ENCODE measurements around the gene ADIG.

The ADIG gene

DNA sequence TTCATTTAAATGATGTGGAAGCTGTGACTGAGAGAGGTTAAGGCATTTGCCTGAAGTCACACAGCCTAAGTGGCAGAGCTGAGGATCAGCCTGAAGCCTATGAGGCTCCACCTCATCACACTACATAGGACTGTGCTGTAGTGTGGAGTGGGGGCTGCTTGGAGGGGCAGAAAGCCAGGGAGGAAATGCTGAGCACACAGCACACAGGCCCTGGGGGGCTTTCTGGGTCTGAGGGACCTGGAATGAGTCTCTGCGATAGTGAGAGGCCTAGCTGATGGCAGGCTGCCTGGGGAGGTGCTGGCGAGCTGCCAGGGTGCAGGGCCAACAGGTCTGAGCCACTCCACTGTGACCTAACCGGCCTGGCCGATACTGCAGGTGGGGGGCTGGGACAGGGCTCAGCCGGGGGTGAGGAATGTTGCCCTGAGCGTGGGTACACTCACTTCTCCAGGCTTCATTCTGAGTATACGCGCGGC is 18.4 kb downstream of the ADIG start:
- TF ChIP-seq CTCF (IDR thresholded peaks at IDR 0.05; ENCODE audit: insufficient read depth, low read length, poor library complexity, severe bottlenecking): no peak
- H3K36me3 ChIP-seq (ENCODE audit: control insufficient read depth, insufficient read depth, low read length): no peaks in the 10 kb centered on the region
- no peak overlapping the region for H3K4me3 ChIP-seq (replicated peaks; ENCODE audit: low read depth, low read length)
- no peak for DNase-seq (ENCODE audit: extremely low read depth, insufficient read length)
- peaks cover 2% of the 10 kb centered on the region for H3K27me3 ChIP-seq (replicated peaks; ENCODE audit: control insufficient read depth, insufficient read depth, low read length)

GRCh38 chr20:38600057-38600456 is 19.1 kb downstream of the ADIG start:
- DNase-seq (ENCODE audit: extremely low read depth, insufficient read length): no peak
- H3K27me3 ChIP-seq (replicated peaks; ENCODE audit: control insufficient read depth, insufficient read depth, low read length): peaks cover 2% of the 10 kb centered on the region
- no peaks in the 10 kb centered on the region for H3K36me3 ChIP-seq (ENCODE audit: control insufficient read depth, insufficient read depth, low read length)
- H3K4me3 ChIP-seq (replicated peaks; ENCODE audit: low read depth, low read length): no peak overlapping the region
- TF ChIP-seq CTCF (IDR thresholded peaks at IDR 0.05; ENCODE audit: insufficient read depth, low read length, poor library complexity, severe bottlenecking): no peak

DNA sequence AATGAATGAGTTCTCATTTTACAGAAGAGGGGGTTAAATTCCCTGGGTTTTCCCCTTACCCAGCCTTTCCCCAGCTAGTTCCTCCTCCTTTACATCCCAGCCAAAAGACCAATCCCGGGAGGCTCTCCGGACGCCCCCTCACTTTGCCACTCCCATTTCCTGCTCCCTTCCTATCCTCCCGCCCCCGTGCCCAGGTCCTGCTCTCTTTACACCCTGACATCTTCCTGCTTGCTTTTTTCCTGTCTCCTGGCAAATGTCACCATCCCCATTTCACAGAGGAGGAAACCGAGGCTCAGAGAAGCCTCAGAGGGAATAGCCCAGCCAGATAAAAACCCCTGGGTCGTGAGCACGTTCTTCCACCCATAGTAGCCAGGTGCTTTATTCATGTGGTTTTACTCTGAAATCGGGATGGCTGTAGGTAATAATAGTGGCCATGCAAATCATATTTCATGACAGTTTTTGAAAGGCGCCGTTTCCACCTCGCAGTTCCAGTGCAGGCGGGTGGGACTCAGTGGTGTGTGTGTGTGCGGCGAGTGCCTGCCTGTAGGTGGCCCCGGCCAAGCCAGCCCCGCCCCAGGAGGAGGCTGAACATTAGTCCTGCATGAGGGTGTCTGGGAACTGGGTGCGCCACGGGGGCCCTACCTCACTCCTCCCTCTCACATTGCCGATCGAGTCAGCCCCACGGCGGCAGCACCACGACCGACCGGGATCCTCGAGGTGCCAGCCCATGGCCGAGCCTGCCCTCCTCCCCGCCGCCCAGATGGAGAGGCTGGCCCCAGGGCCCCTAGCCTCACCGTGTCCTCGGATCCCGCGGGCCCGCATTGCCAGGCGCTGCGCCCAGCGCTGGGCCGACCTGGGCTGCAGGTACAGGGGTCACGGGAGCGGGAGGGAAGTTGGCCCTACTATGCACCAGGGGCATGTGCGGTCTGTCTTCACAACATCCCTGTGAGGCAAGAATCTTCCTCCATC is 20.5 kb downstream of the ADIG start, which contains the start of gene ARHGAP40:
Gene ARHGAP40, plus strand, starts transcription at position 594 of the 969 bp plus-strand sequence.
- DNase-seq (ENCODE audit: extremely low read depth, insufficient read length): no peak
- peak; percentile 25 for TF ChIP-seq CTCF (IDR thresholded peaks at IDR 0.05; ENCODE audit: insufficient read depth, low read length, poor library complexity, severe bottlenecking)
- no peaks in the 10 kb centered on the region for H3K36me3 ChIP-seq (ENCODE audit: control insufficient read depth, insufficient read depth, low read length)
- H3K4me3 ChIP-seq (replicated peaks; ENCODE audit: low read depth, low read length): no peak within 1 kb of the TSS; the same call in 1 of the 2 replicates
- peaks cover 2% of the 10 kb centered on the region for H3K27me3 ChIP-seq (replicated peaks; ENCODE audit: control insufficient read depth, insufficient read depth, low read length)

GRCh38 chr20:38602185-38602581 is 21.2 kb downstream of the ADIG start:
- no peak for TF ChIP-seq CTCF (IDR thresholded peaks at IDR 0.05; ENCODE audit: insufficient read depth, low read length, poor library complexity, severe bottlenecking)
- peaks cover 2% of the 10 kb centered on the region for H3K27me3 ChIP-seq (replicated peaks; ENCODE audit: control insufficient read depth, insufficient read depth, low read length)
- H3K4me3 ChIP-seq (replicated peaks; ENCODE audit: low read depth, low read length): no peak overlapping the region
- DNase-seq (ENCODE audit: extremely low read depth, insufficient read length): no peak
- no peaks in the 10 kb centered on the region for H3K36me3 ChIP-seq (ENCODE audit: control insufficient read depth, insufficient read depth, low read length)

- TF ChIP-seq CTCF (IDR thresholded peaks at IDR 0.05; ENCODE audit: insufficient read depth, low read length, poor library complexity, severe bottlenecking): no peak
- H3K4me3 ChIP-seq (replicated peaks; ENCODE audit: low read depth, low read length): no peak overlapping the region
- DNase-seq (ENCODE audit: extremely low read depth, insufficient read length): no peak
- peaks cover 2% of the 10 kb centered on the region for H3K27me3 ChIP-seq (replicated peaks; ENCODE audit: control insufficient read depth, insufficient read depth, low read length)
- no peaks in the 10 kb centered on the region for H3K36me3 ChIP-seq (ENCODE audit: control insufficient read depth, insufficient read depth, low read length)
These were observed 22.3 kb downstream of the ADIG start for GRCh38 chr20:38603286-38603685.
